IMR-90 (cell line): ENCODE measurements around the gene PTPRH. TPM values are rescaled to one million over a fixed set of nuclear protein-coding genes. Genes with fewer than 3 reads are reported as not detected.

Experiments used
- ATAC-seq: fragments of 200-7000 bp; cut with Tn5 transposase; 2 replicates; pipeline ENCODE4 v1.9.1; 2020; ENCODE audit warnings: low read depth, mild to moderate bottlenecking, moderate library complexity
- BruUV-seq: library from RNA; stranded (reverse); fragments of 400-500 nt; replicated peaks from 2 replicates; lab custom pipeline; 2021; lab: Mats Ljungman, UMichigan
- CTCF ChIA-PET: fragments of 300-600 bp; formaldehyde crosslinking; extraction: SDS; loops from one replicate; lab custom pipeline; 2021; ENCODE audit warnings: antibody characterized with exemption; lab: Yijun Ruan, JAX
- POLR2A ChIA-PET: fragments of 300-600 bp; sonication (Branson Sonifier 250); formaldehyde crosslinking; loops from one replicate; lab custom pipeline; 2022; ENCODE audit warnings: antibody characterized with exemption; ENCODE audit not compliant: unreplicated experiment; lab: Charles Lee
- DNase-seq: peaks from one replicate; pipeline ENCODE4 v3.0.0; 2013
- H2AFZ ChIP-seq: replicated peaks from 2 replicates; pipeline ENCODE3; 2013; ENCODE audit warnings: low read length, mild to moderate bottlenecking; ENCODE audit not compliant: poor library complexity
- H2AK5ac ChIP-seq: 2 replicates; pipeline ENCODE4 v1.6.1; 2013; ENCODE audit warnings: low read depth, low read length, inconsistent platforms
- H2AK9ac ChIP-seq: replicated peaks from 2 replicates; pipeline ENCODE3; 2013; ENCODE audit warnings: mild to moderate bottlenecking, low read depth, low read length, moderate library complexity; ENCODE audit not compliant: poor library complexity
- H2BK120ac ChIP-seq: 2 replicates; pipeline ENCODE4 v1.6.1; 2013; ENCODE audit warnings: low read depth, low read length, inconsistent platforms
- H2BK15ac ChIP-seq: 3 replicates; pipeline ENCODE4 v1.6.1; 2013; ENCODE audit warnings: low read depth, low read length, inconsistent platforms
- H2BK20ac ChIP-seq: 2 replicates; pipeline ENCODE4 v1.6.1; 2013; ENCODE audit warnings: low read depth, mild to moderate bottlenecking, inconsistent platforms, low read length, moderate library complexity
- H2BK5ac ChIP-seq: 2 replicates; pipeline ENCODE4 v1.6.1; 2013; ENCODE audit warnings: mild to moderate bottlenecking, low read depth, low read length, inconsistent platforms; ENCODE audit not compliant: poor library complexity, severe bottlenecking
- H3K14ac ChIP-seq: replicated peaks from 2 replicates; pipeline ENCODE4 v1.6.1; 2013; ENCODE audit warnings: low read depth, low read length, inconsistent platforms
- H3K18ac ChIP-seq: 2 replicates; pipeline ENCODE4 v1.6.1; 2013; ENCODE audit warnings: low read depth, low read length, control low read depth
- H3K23ac ChIP-seq: 2 replicates; pipeline ENCODE4 v1.6.1; 2013; ENCODE audit warnings: low read depth, low read length, inconsistent platforms
- H3K27ac ChIP-seq: 2 replicates; pipeline ENCODE4 v1.5.1; 2013; ENCODE audit warnings: mild to moderate bottlenecking, control low read depth, low read length; ENCODE audit not compliant: insufficient read depth
- H3K27me3 ChIP-seq: 2 replicates; pipeline ENCODE4 v1.6.1; 2013; ENCODE audit warnings: low read length; ENCODE audit not compliant: control insufficient read depth, insufficient read depth
- H3K36me3 ChIP-seq: 2 replicates; pipeline ENCODE4 v1.6.1; 2013; ENCODE audit warnings: low read length, mixed read lengths; ENCODE audit not compliant: control insufficient read depth, insufficient read depth
- H3K4ac ChIP-seq: 2 replicates; pipeline ENCODE4 v1.6.1; 2013; ENCODE audit warnings: low read depth, low read length, inconsistent platforms
- H3K4me1 ChIP-seq: 2 replicates; pipeline ENCODE4 v1.6.1; 2013; ENCODE audit warnings: low read length, mixed read lengths; ENCODE audit not compliant: control insufficient read depth, insufficient read depth
- H3K4me2 ChIP-seq: 2 replicates; pipeline ENCODE4 v1.6.1; 2013; ENCODE audit warnings: low read depth, mild to moderate bottlenecking, control low read depth, low read length, moderate library complexity
- H3K4me3 ChIP-seq: 2 replicates; pipeline ENCODE4 v1.5.1; 2013; ENCODE audit warnings: low read depth, mild to moderate bottlenecking, control low read depth, low read length, moderate library complexity; ENCODE audit not compliant: insufficient read depth
- H3K56ac ChIP-seq: 2 replicates; pipeline ENCODE4 v1.6.1; 2013; ENCODE audit warnings: low read length, inconsistent platforms; ENCODE audit not compliant: insufficient read depth; ENCODE audit errors: extremely low read depth
- H3K79me1 ChIP-seq, 2 experiments: 2 replicates each; pipeline ENCODE4 v1.6.1; 2013; ENCODE audit warnings: low read length in 2 of 2, inconsistent platforms in 1 of 2, low read depth in 1 of 2
- H3K9ac ChIP-seq: 2 replicates; pipeline ENCODE4 v1.6.1; 2013; ENCODE audit warnings: low read depth, low read length, control low read depth
- H3K9me1 ChIP-seq: 2 replicates; pipeline ENCODE4 v1.6.1; 2013; ENCODE audit warnings: low read length, inconsistent platforms; ENCODE audit not compliant: insufficient read depth
- H3K9me3 ChIP-seq: 2 replicates; pipeline ENCODE4 v1.6.1; 2013; ENCODE audit warnings: low read length; ENCODE audit not compliant: control insufficient read depth, insufficient read depth
- H4K20me1 ChIP-seq: 2 replicates; pipeline ENCODE4 v1.6.1; 2013; ENCODE audit warnings: low read length, inconsistent platforms; ENCODE audit not compliant: insufficient read depth
- H4K5ac ChIP-seq: 2 replicates; pipeline ENCODE4 v1.6.1; 2013; ENCODE audit warnings: mild to moderate bottlenecking, low read depth, low read length, control low read depth
- H4K8ac ChIP-seq, 2 experiments: 2 replicates each; pipeline ENCODE4 v1.6.1; 2013; ENCODE audit warnings: low read depth in 2 of 2, low read length in 2 of 2, control low read depth in 1 of 2, inconsistent platforms in 1 of 2
- H4K91ac ChIP-seq: 2 replicates; pipeline ENCODE4 v1.6.1; 2013; ENCODE audit warnings: low read depth, low read length, inconsistent platforms; ENCODE audit not compliant: insufficient read depth
- BHLHE40 ChIP-seq: fragments of 150-350 bp; IDR thresholded peaks from 2 replicates; pipeline ENCODE4 v1.6.1; 2016; ENCODE audit warnings: mild to moderate bottlenecking, low read depth, low read length
- CEBPB ChIP-seq: IDR thresholded peaks from 2 replicates; pipeline ENCODE4 v1.6.1; 2012; ENCODE audit warnings: low read depth, low read length, improper control_type of control experiment
- CHD1 ChIP-seq: IDR thresholded peaks from 2 replicates; pipeline ENCODE4 v1.6.1; 2012; ENCODE audit warnings: low read depth, low read length, improper control_type of control experiment
- ELK1 ChIP-seq: fragments of 150-350 bp; IDR thresholded peaks from 2 replicates; pipeline ENCODE4 v1.6.1; 2016; ENCODE audit warnings: low read depth, mild to moderate bottlenecking, low read length, moderate library complexity, borderline replicate concordance
- MAFK ChIP-seq: IDR thresholded peaks from 2 replicates; pipeline ENCODE4 v1.6.1; 2012; ENCODE audit warnings: low read depth, low read length, improper control_type of control experiment
- POLR2A ChIP-seq: IDR thresholded peaks from 2 replicates; pipeline ENCODE4 v1.6.1; 2012; ENCODE audit warnings: mild to moderate bottlenecking, low read depth, low read length
- RAD21 ChIP-seq: IDR thresholded peaks from 2 replicates; pipeline ENCODE4 v1.6.1; 2012; ENCODE audit warnings: low read length, improper control_type of control experiment
- RCOR1 ChIP-seq: IDR thresholded peaks from 2 replicates; pipeline ENCODE4 v1.6.1; 2012; ENCODE audit warnings: mild to moderate bottlenecking, low read length, improper control_type of control experiment; ENCODE audit not compliant: insufficient replicate concordance
- RFX5 ChIP-seq: IDR thresholded peaks from 2 replicates; pipeline ENCODE4 v1.8.0; 2012; ENCODE audit warnings: low read depth, mild to moderate bottlenecking, low read length, moderate library complexity
- SMC3 ChIP-seq: fragments of 150-350 bp; IDR thresholded peaks from 2 replicates; pipeline ENCODE4 v1.6.1; 2016; ENCODE audit warnings: low read depth, mild to moderate bottlenecking, antibody characterized with exemption, low read length, moderate library complexity
- WGBS, 2 experiments: methylation state at CpG; one replicate each; pipeline versions ENCODE4 v1.1.5 to v1.1.7; 2013; ENCODE audit warnings: missing lambda C conversion rate in 2 of 2; ENCODE audit not compliant: insufficient read length in 1 of 2; ENCODE audit errors: extremely low coverage in 2 of 2; 5-methylcytosine and 5-hydroxymethylcytosine counted together
- dilution Hi-C: fragments of 300-500 bp; cut with HindIII; formaldehyde crosslinking; loops from one replicate; pipeline ENCODE4 v1.14.3; 2018; ENCODE audit warnings: low sequenced_read_pairs; ENCODE audit not compliant: unreplicated experiment
- in situ Hi-C: fragments of 300-500 bp; cut with MboI; formaldehyde crosslinking; loops from 3 replicates; pipeline ENCODE4 v1.14.3; 2019; ENCODE audit warnings: low sequenced_read_pairs, inconsistent platforms, mixed read lengths
- intact Hi-C: fragments of 100-400 bp; cut with micrococcal nuclease; formaldehyde crosslinking; loops from 2 replicates; pipeline ENCODE4 v1.10.0; 2022
- polyA plus RNA-seq, 3 experiments: library from polyadenylated mRNA; depleted of rRNA; stranded (reverse); fragments of >200 nt; gene quantifications; 2 replicates each; pipeline ENCODE4 v1.2.3, GENCODE V29; 2012; ENCODE audit warnings: low replicate concordance in 1 of 3
- total RNA-seq: library from RNA; depleted of rRNA; stranded (reverse); fragments of >200 nt; gene quantifications from 2 replicates; pipeline ENCODE4 v1.2.3, GENCODE V29; 2012

The PTPRH gene
- total and polyA plus RNA-seq, 2 of the 4 experiments (the other 2 are of a cell fraction): 1.3 to 3.4 TPM

- no peaks in the 10 kb centered on the region for H4K20me1 ChIP-seq
- DNase-seq (no peak), ATAC-seq (no peak)
- POLR2A ChIA-PET: interaction anchor here (0.7 kb wide), 1 partner anchor 451 kb away, joined by 4 read pairs; no protein-coding TSS in a partner anchor
- H3K27ac ChIP-seq: no peak overlapping the region
- no peak overlapping the region for H2BK15ac ChIP-seq
- WGBS, 2 experiments: 10% methylated on average over 2 of the region's 9 CpGs; no CpG with 5 or more reads in 1 of the 2 experiments
- H3K18ac ChIP-seq: no peak overlapping the region
- no peak overlapping the region for H2BK120ac ChIP-seq
- H2AK9ac ChIP-seq: no peak overlapping the region
- TF ChIP-seq POLR2A (no peak), RFX5 (no peak), RAD21 (no peak), ELK1 (no peak), RCOR1 (no peak), BHLHE40 (no peak), CEBPB (no peak), CHD1 (no peak), SMC3 (no peak), MAFK (no peak)
- no peaks in the 10 kb centered on the region for H3K9me3 ChIP-seq
- H3K4me3 ChIP-seq: no peak overlapping the region
- no peak overlapping the region for H3K14ac ChIP-seq
- intact Hi-C loops (loop anchor here (10.0 kb wide), 1 partner anchor 147 kb away; no protein-coding TSS in a partner anchor), dilution Hi-C loops (no loop called here), in situ Hi-C loops (no loop called here)
- no peak overlapping the region for H3K23ac ChIP-seq
- no peak overlapping the region for H2AK5ac ChIP-seq
- H2AFZ ChIP-seq: no peak overlapping the region
- CTCF ChIA-PET: no interaction called here
- no peak overlapping the region for H3K56ac ChIP-seq
- H3K27me3 ChIP-seq: peaks cover 51% of the 10 kb centered on the region
- no peak overlapping the region for H2BK20ac ChIP-seq
- no peak overlapping the region for H3K4me2 ChIP-seq
- H4K5ac ChIP-seq: no peak overlapping the region
- H3K79me1 ChIP-seq: no peaks in the 10 kb centered on the region
- BruUV-seq: no TSS peak
- H3K4me1 ChIP-seq: peaks cover 1% of the 10 kb centered on the region; the same call in 1 of the 2 replicates
- H3K36me3 ChIP-seq: no peaks in the 10 kb centered on the region
- no peak overlapping the region for H3K9ac ChIP-seq
- no peak overlapping the region for H4K8ac ChIP-seq
- H2BK5ac ChIP-seq: no peak overlapping the region
- H4K91ac ChIP-seq: no peak overlapping the region
- H3K9me1 ChIP-seq: no peaks in the 10 kb centered on the region
- no peak overlapping the region for H3K4ac ChIP-seq
Measured at GRCh38 chr19:55147545-55148251, 61.6 kb downstream of the PTPRH start.
